H1 (cell line): ENCODE measurements around the gene DEFB114.

Source experiments
- EP300 ChIP-seq, 2 experiments: IDR thresholded peaks; 1 replicate in 1 of 2; 2 replicates in 1 of 2; pipeline ENCODE4 v1.6.1; 2011 to 2012; ENCODE audit warnings: low read depth in 2 of 2, low read length in 2 of 2, mild to moderate bottlenecking in 2 of 2, borderline replicate concordance in 1 of 2, inconsistent platforms in 1 of 2, moderate library complexity in 1 of 2
- EZH2 ChIP-seq: fragments of 200-600 bp; sonication (generic); IDR thresholded peaks from 2 replicates; pipeline ENCODE4 v1.7.1; 2012; ENCODE audit warnings: low read depth, mild to moderate bottlenecking, moderate library complexity, low read length, inconsistent platforms; ENCODE audit not compliant: severe bottlenecking
- GABPA ChIP-seq: IDR thresholded peaks from 2 replicates; pipeline ENCODE4 v1.6.1; 2011; ENCODE audit warnings: mild to moderate bottlenecking, low read length, moderate library complexity, borderline replicate concordance; ENCODE audit not compliant: insufficient read depth
- POLR2A ChIP-seq, 2 experiments: IDR thresholded peaks; 1 replicate in 1 of 2; 2 replicates in 1 of 2; pipeline ENCODE4 v1.6.1; 2011; ENCODE audit warnings: low read depth in 2 of 2, low read length in 2 of 2, mild to moderate bottlenecking in 2 of 2; ENCODE audit errors: control extremely low read depth in 1 of 2
- POLR2AphosphoS5 ChIP-seq: IDR thresholded peaks from 2 replicates; pipeline ENCODE4 v1.6.1; 2011; ENCODE audit warnings: low read depth, low read length
- RXRA ChIP-seq: IDR thresholded peaks from 2 replicates; pipeline ENCODE4 v1.6.1; 2011; ENCODE audit warnings: low read depth, mild to moderate bottlenecking, low read length, moderate library complexity; ENCODE audit not compliant: insufficient read depth
- TAF1 ChIP-seq: IDR thresholded peaks from 2 replicates; pipeline ENCODE4 v1.6.1; 2011; ENCODE audit warnings: mild to moderate bottlenecking, low read depth, low read length
- USF2 ChIP-seq: IDR thresholded peaks from 2 replicates; pipeline ENCODE4 v1.6.1; 2011; ENCODE audit warnings: low read length, improper control_type of control experiment
- ZNF274 ChIP-seq: IDR thresholded peaks from 2 replicates; pipeline ENCODE4 v1.7.0; 2012; ENCODE audit warnings: low read length, borderline replicate concordance; ENCODE audit errors: extremely low read depth
- TF ChIP-seq, protein P1 (sequence below), 3 experiments: IDR thresholded peaks; 1 replicate in 2 of 3; 2 replicates in 1 of 3; pipeline versions ENCODE4 v1.5.1 to v1.6.1; 2011; ENCODE audit warnings: low read length in 3 of 3, mild to moderate bottlenecking in 3 of 3, inconsistent platforms in 2 of 3, low read depth in 1 of 3, moderate library complexity in 1 of 3; ENCODE audit not compliant: insufficient read depth in 1 of 3; ENCODE audit errors: control extremely low read depth in 1 of 3

GRCh38 chr6:49919935-49920644 lies 43.9 kb downstream of the DEFB114 start:
- TF ChIP-seq, protein P1, sequence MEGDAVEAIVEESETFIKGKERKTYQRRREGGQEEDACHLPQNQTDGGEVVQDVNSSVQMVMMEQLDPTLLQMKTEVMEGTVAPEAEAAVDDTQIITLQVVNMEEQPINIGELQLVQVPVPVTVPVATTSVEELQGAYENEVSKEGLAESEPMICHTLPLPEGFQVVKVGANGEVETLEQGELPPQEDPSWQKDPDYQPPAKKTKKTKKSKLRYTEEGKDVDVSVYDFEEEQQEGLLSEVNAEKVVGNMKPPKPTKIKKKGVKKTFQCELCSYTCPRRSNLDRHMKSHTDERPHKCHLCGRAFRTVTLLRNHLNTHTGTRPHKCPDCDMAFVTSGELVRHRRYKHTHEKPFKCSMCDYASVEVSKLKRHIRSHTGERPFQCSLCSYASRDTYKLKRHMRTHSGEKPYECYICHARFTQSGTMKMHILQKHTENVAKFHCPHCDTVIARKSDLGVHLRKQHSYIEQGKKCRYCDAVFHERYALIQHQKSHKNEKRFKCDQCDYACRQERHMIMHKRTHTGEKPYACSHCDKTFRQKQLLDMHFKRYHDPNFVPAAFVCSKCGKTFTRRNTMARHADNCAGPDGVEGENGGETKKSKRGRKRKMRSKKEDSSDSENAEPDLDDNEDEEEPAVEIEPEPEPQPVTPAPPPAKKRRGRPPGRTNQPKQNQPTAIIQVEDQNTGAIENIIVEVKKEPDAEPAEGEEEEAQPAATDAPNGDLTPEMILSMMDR (IDR thresholded peaks at IDR 0.05; ENCODE audit: control extremely low read depth in 1 of 3, insufficient read depth in 1 of 3, low read depth in 1 of 3, low read length in 3 of 3): no peak
- TF ChIP-seq POLR2AphosphoS5: no peak
- no peak for TF ChIP-seq ZNF274
- no peak for TF ChIP-seq POLR2A (IDR thresholded peaks at IDR 0.05; ENCODE audit: control extremely low read depth in 1 of 2, low read depth in 2 of 2, low read length in 2 of 2)
- no peak for TF ChIP-seq RXRA
- no peak for TF ChIP-seq USF2
- no peak for TF ChIP-seq EZH2
- TF ChIP-seq TAF1: no peak
- no peak for TF ChIP-seq EP300 (IDR thresholded peaks at IDR 0.05; ENCODE audit: borderline replicate concordance in 1 of 2, low read depth in 2 of 2, low read length in 2 of 2)
- no peak for TF ChIP-seq GABPA
